OCI-LY7 (cell line): ENCODE results near the gene HBA2.

ENCODE experiments used
- CTCF ChIP-seq: fragments of 200-600 bp; sonication (generic); conservative IDR thresholded peaks from 2 replicates; pipeline ENCODE4 v1.5.1; 2014; ENCODE audit warnings: mild to moderate bottlenecking, antibody characterized with exemption, low read length, moderate library complexity, mixed read lengths
- EZH2phosphoT487 ChIP-seq: fragments of 200-600 bp; sonication (generic); IDR thresholded peaks from 2 replicates; pipeline ENCODE4 v1.6.1; 2018; ENCODE audit warnings: low read depth, borderline replicate concordance, mild to moderate bottlenecking, mixed run types, antibody characterized with exemption, low read length, moderate library complexity, mixed read lengths

GRCh38 chr16:140175-140857, 32.4 kb upstream of the HBA2 start:
- TF ChIP-seq CTCF: no peak
- TF ChIP-seq EZH2phosphoT487: no peak
